GM18951 (cell line): ENCODE measurements around the gene GMDS.
"Not testable (repeated sequence)": the region's sequence is repeated elsewhere in the genome, so short reads cannot be mapped to it uniquely, and the experiment has no call there.

Experiments
- POLR2A ChIP-seq: IDR thresholded peaks from 4 replicates; pipeline ENCODE4 v1.6.1; 2011; ENCODE audit warnings: mild to moderate bottlenecking; ENCODE audit not compliant: insufficient read length, insufficient read depth; ENCODE audit errors: extremely low read depth
- in situ Hi-C: fragments of 300-500 bp; cut with MboI; formaldehyde crosslinking; loops from one replicate; pipeline ENCODE4 v1.12.0; 2022; ENCODE audit warnings: low sequenced_read_pairs, mixed read lengths, inconsistent platforms; ENCODE audit not compliant: unreplicated experiment

Gene GMDS

GRCh38 chr6:1770435-1770843 lies 475.0 kb downstream of the GMDS start:
- no peak for TF ChIP-seq POLR2A
- in situ Hi-C loops = no loop called here

- in situ Hi-C loops = no loop called here
- no peak for TF ChIP-seq POLR2A
Measured at GRCh38 chr6:1767481-1768246, 477.7 kb downstream of the GMDS start.

GRCh38 chr6:1766654-1767053 lies 478.8 kb downstream of the GMDS start:
- no peak for TF ChIP-seq POLR2A
- in situ Hi-C loops = no loop called here

DNA sequence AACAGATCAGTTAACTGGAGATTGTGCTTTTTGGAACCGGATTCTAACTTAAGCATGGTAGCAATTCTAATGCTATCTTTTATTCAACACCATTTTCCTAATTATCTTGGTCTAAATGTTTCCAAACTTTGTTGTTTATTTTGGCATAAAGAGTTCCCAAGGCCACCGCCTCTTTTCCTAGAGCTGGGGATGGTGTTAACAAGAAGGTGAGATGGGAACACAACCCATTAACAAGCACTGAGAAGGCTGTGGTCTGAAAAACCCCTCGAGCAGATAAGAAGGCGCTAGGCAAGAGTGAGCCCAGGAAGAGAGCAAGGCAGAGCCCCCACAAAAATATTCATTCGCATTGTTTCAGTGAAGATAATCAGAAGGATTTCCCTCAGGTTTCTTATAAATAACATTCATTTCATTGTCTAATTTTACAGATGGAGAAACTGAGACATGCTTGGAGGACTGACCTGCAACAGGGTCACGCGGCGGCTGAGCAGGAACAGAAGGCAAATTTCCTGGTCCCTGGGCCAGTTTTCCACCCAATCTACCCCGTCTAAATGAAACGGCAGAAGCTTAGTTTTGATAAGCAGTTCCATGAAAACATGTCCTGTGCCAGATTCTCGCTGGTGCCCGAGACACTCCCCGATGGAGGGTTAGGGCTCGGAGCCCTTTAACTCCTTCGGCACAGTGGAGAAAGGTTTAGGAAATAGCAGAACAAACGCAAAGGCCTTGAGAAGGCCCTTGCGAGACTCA lies 480.1 kb downstream of the GMDS start:
- TF ChIP-seq POLR2A = no peak
- in situ Hi-C loops = no loop called here

- TF ChIP-seq POLR2A = no peak
- in situ Hi-C loops = no loop called here
Measured at GRCh38 chr6:1764397-1764987, 480.9 kb downstream of the GMDS start.

- TF ChIP-seq POLR2A = no peak
- in situ Hi-C loops = no loop called here
Measured at GRCh38 chr6:1763404-1763803, 482.0 kb downstream of the GMDS start.

GRCh38 chr6:1762203-1762602 lies 483.2 kb downstream of the GMDS start:
- no peak for TF ChIP-seq POLR2A
- in situ Hi-C loops = no loop called here

- TF ChIP-seq POLR2A = no peak
- in situ Hi-C loops = no loop called here
Measured at GRCh38 chr6:1761477-1761877, 483.9 kb downstream of the GMDS start.

- in situ Hi-C loops = no loop called here
Measured at GRCh38 chr6:1760876-1761275, 484.5 kb downstream of the GMDS start.

DNA sequence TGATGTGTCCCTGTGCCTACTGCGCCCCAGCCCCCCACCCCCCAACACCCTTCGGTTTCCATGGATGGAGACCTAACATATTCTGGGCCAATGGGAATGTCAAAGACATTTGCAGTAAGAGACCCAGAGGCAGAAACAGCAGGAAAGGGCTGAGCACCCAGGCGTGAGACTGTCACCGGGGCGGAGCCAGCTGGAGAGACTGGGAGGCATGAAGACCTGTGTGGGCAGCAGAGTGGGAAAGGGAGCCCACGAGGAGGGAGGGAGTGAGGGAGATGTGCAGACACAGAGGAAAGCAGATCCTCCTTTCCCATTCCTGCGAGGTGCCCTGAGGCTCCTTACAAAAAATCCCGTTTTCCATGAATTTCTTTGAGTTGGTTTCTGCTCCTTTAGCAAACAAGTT lies 485.5 kb downstream of the GMDS start:
- in situ Hi-C loops = no loop called here
- TF ChIP-seq POLR2A = no peak

More at GRCh38 chr6:1760876-1761275, 484.5 kb downstream of the GMDS start:
- TF ChIP-seq POLR2A = no peak

DNA sequence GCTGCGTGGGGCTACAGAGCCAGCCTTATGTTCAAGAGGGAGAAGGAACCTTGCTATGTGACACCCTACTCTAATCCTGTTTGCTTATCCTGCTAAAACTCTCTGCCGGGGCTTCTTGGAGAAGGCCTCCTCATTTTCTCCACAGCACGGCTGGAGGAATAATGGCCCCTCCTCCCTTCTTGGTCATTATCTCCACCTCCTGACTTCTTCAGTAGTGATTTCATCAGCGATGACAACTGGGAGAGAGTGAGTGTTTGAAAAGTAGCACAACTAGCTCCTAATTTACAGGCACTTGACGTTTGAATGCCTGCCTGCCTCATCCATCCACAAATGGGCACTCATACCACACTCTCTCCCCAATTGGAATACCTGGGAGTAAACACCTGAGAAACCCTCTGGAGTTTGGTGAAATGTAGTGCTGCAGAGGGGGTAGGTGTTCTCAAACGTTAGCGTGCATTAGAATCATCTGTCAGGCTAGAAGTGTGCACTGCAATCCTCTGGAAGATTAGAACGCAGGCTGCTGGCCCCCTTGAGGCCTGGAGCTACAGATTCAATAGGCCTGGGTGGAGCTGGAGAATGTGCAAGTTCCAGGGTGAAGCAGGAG lies 487.2 kb downstream of the GMDS start:
- no peak for TF ChIP-seq POLR2A
- in situ Hi-C loops = no loop called here

DNA sequence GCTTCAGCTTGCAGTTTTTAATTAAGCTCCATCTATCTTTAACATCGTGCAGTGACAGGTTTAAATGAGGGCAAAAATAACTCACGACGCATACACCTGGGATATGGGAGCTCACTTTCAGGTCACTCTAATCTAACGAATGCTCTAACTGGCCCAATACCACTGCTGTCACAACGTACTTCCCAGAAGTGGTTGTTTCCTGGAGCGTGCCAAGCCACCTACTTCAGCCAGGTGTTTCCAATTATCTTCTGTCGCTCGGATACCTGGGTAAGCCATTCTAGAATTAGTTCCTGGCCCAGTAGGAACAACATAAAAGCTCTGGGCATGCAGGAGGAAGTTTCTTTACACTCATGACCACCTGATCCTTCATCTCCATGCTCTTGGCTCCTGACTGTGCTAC lies 488.3 kb downstream of the GMDS start:
- in situ Hi-C loops = no loop called here
- no peak for TF ChIP-seq POLR2A

- in situ Hi-C loops = no loop called here
- TF ChIP-seq POLR2A = no peak
Measured at GRCh38 chr6:1756472-1757129, 488.8 kb downstream of the GMDS start.

DNA sequence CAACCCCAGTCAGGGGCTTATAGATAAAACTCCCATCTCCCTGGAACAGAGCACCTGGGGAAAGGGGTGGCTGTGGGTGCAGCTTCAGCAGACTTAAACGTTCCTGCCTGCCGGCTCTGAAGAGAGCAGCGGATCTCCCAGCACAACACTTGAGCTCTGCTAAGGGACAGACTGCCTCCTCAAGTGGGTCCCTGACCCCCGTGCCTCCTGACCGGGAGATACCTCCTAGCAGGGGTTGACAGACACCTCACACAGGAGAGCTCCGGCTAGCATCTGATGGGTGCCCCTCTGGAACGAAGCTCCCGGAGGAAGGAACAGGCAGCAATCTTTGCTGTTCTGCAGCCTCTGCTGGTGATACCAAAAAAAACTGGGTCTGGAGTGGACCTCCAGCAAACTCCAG lies 494.3 kb downstream of the GMDS start:
- in situ Hi-C loops = not testable (repeated sequence)
